IMR-90 (cell line): ENCODE data around the gene C11orf71. TPM values are rescaled to one million over a fixed set of nuclear protein-coding genes. Genes with fewer than 3 reads are reported as not detected.

Experiments used
- ATAC-seq: fragments of 200-7000 bp; cut with Tn5 transposase; 2 replicates; pipeline ENCODE4 v1.9.1; 2020; ENCODE audit warnings: low read depth, mild to moderate bottlenecking, moderate library complexity
- BruUV-seq: library from RNA; stranded (reverse); fragments of 400-500 nt; replicated peaks from 2 replicates; lab custom pipeline; 2021; lab: Mats Ljungman, UMichigan
- CTCF ChIA-PET: fragments of 300-600 bp; formaldehyde crosslinking; extraction: SDS; loops from one replicate; lab custom pipeline; 2021; ENCODE audit warnings: antibody characterized with exemption; lab: Yijun Ruan, JAX
- POLR2A ChIA-PET: fragments of 300-600 bp; sonication (Branson Sonifier 250); formaldehyde crosslinking; loops from one replicate; lab custom pipeline; 2022; ENCODE audit warnings: antibody characterized with exemption; ENCODE audit not compliant: unreplicated experiment; lab: Charles Lee
- DNase-seq: peaks from one replicate; pipeline ENCODE4 v3.0.0; 2013
- H2AFZ ChIP-seq: replicated peaks from 2 replicates; pipeline ENCODE3; 2013; ENCODE audit warnings: low read length, mild to moderate bottlenecking; ENCODE audit not compliant: poor library complexity
- H2AK5ac ChIP-seq: 2 replicates; pipeline ENCODE4 v1.6.1; 2013; ENCODE audit warnings: low read depth, low read length, inconsistent platforms
- H2AK9ac ChIP-seq: replicated peaks from 2 replicates; pipeline ENCODE3; 2013; ENCODE audit warnings: mild to moderate bottlenecking, low read depth, low read length, moderate library complexity; ENCODE audit not compliant: poor library complexity
- H2BK120ac ChIP-seq: 2 replicates; pipeline ENCODE4 v1.6.1; 2013; ENCODE audit warnings: low read depth, low read length, inconsistent platforms
- H2BK15ac ChIP-seq: 3 replicates; pipeline ENCODE4 v1.6.1; 2013; ENCODE audit warnings: low read depth, low read length, inconsistent platforms
- H2BK20ac ChIP-seq: 2 replicates; pipeline ENCODE4 v1.6.1; 2013; ENCODE audit warnings: low read depth, mild to moderate bottlenecking, inconsistent platforms, low read length, moderate library complexity
- H2BK5ac ChIP-seq: 2 replicates; pipeline ENCODE4 v1.6.1; 2013; ENCODE audit warnings: mild to moderate bottlenecking, low read depth, low read length, inconsistent platforms; ENCODE audit not compliant: poor library complexity, severe bottlenecking
- H3K14ac ChIP-seq: replicated peaks from 2 replicates; pipeline ENCODE4 v1.6.1; 2013; ENCODE audit warnings: low read depth, low read length, inconsistent platforms
- H3K18ac ChIP-seq: 2 replicates; pipeline ENCODE4 v1.6.1; 2013; ENCODE audit warnings: low read depth, low read length, control low read depth
- H3K23ac ChIP-seq: 2 replicates; pipeline ENCODE4 v1.6.1; 2013; ENCODE audit warnings: low read depth, low read length, inconsistent platforms
- H3K27ac ChIP-seq: 2 replicates; pipeline ENCODE4 v1.5.1; 2013; ENCODE audit warnings: mild to moderate bottlenecking, control low read depth, low read length; ENCODE audit not compliant: insufficient read depth
- H3K27me3 ChIP-seq: 2 replicates; pipeline ENCODE4 v1.6.1; 2013; ENCODE audit warnings: low read length; ENCODE audit not compliant: control insufficient read depth, insufficient read depth
- H3K36me3 ChIP-seq: 2 replicates; pipeline ENCODE4 v1.6.1; 2013; ENCODE audit warnings: low read length, mixed read lengths; ENCODE audit not compliant: control insufficient read depth, insufficient read depth
- H3K4ac ChIP-seq: 2 replicates; pipeline ENCODE4 v1.6.1; 2013; ENCODE audit warnings: low read depth, low read length, inconsistent platforms
- H3K4me1 ChIP-seq: 2 replicates; pipeline ENCODE4 v1.6.1; 2013; ENCODE audit warnings: low read length, mixed read lengths; ENCODE audit not compliant: control insufficient read depth, insufficient read depth
- H3K4me2 ChIP-seq: 2 replicates; pipeline ENCODE4 v1.6.1; 2013; ENCODE audit warnings: low read depth, mild to moderate bottlenecking, control low read depth, low read length, moderate library complexity
- H3K4me3 ChIP-seq: 2 replicates; pipeline ENCODE4 v1.5.1; 2013; ENCODE audit warnings: low read depth, mild to moderate bottlenecking, control low read depth, low read length, moderate library complexity; ENCODE audit not compliant: insufficient read depth
- H3K56ac ChIP-seq: 2 replicates; pipeline ENCODE4 v1.6.1; 2013; ENCODE audit warnings: low read length, inconsistent platforms; ENCODE audit not compliant: insufficient read depth; ENCODE audit errors: extremely low read depth
- H3K79me1 ChIP-seq, 2 experiments: 2 replicates each; pipeline ENCODE4 v1.6.1; 2013; ENCODE audit warnings: low read length in 2 of 2, inconsistent platforms in 1 of 2, low read depth in 1 of 2
- H3K9ac ChIP-seq: 2 replicates; pipeline ENCODE4 v1.6.1; 2013; ENCODE audit warnings: low read depth, low read length, control low read depth
- H3K9me1 ChIP-seq: 2 replicates; pipeline ENCODE4 v1.6.1; 2013; ENCODE audit warnings: low read length, inconsistent platforms; ENCODE audit not compliant: insufficient read depth
- H3K9me3 ChIP-seq: 2 replicates; pipeline ENCODE4 v1.6.1; 2013; ENCODE audit warnings: low read length; ENCODE audit not compliant: control insufficient read depth, insufficient read depth
- H4K20me1 ChIP-seq: 2 replicates; pipeline ENCODE4 v1.6.1; 2013; ENCODE audit warnings: low read length, inconsistent platforms; ENCODE audit not compliant: insufficient read depth
- H4K5ac ChIP-seq: 2 replicates; pipeline ENCODE4 v1.6.1; 2013; ENCODE audit warnings: mild to moderate bottlenecking, low read depth, low read length, control low read depth
- H4K8ac ChIP-seq, 2 experiments: 2 replicates each; pipeline ENCODE4 v1.6.1; 2013; ENCODE audit warnings: low read depth in 2 of 2, low read length in 2 of 2, control low read depth in 1 of 2, inconsistent platforms in 1 of 2
- H4K91ac ChIP-seq: 2 replicates; pipeline ENCODE4 v1.6.1; 2013; ENCODE audit warnings: low read depth, low read length, inconsistent platforms; ENCODE audit not compliant: insufficient read depth
- BHLHE40 ChIP-seq: fragments of 150-350 bp; IDR thresholded peaks from 2 replicates; pipeline ENCODE4 v1.6.1; 2016; ENCODE audit warnings: mild to moderate bottlenecking, low read depth, low read length
- CEBPB ChIP-seq: IDR thresholded peaks from 2 replicates; pipeline ENCODE4 v1.6.1; 2012; ENCODE audit warnings: low read depth, low read length, improper control_type of control experiment
- CHD1 ChIP-seq: IDR thresholded peaks from 2 replicates; pipeline ENCODE4 v1.6.1; 2012; ENCODE audit warnings: low read depth, low read length, improper control_type of control experiment
- ELK1 ChIP-seq: fragments of 150-350 bp; IDR thresholded peaks from 2 replicates; pipeline ENCODE4 v1.6.1; 2016; ENCODE audit warnings: low read depth, mild to moderate bottlenecking, low read length, moderate library complexity, borderline replicate concordance
- FOS ChIP-seq: fragments of 150-350 bp; IDR thresholded peaks from 2 replicates; pipeline ENCODE4 v1.6.1; 2016; ENCODE audit warnings: low read depth, low read length
- MAFK ChIP-seq: IDR thresholded peaks from 2 replicates; pipeline ENCODE4 v1.6.1; 2012; ENCODE audit warnings: low read depth, low read length, improper control_type of control experiment
- MAZ ChIP-seq: IDR thresholded peaks from 2 replicates; pipeline ENCODE4 v1.6.1; 2012; ENCODE audit warnings: low read depth, mild to moderate bottlenecking, low read length, improper control_type of control experiment, moderate library complexity, borderline replicate concordance
- MXI1 ChIP-seq: IDR thresholded peaks from 2 replicates; pipeline ENCODE4 v1.6.1; 2012; ENCODE audit warnings: low read depth, mild to moderate bottlenecking, low read length, moderate library complexity, borderline replicate concordance
- NFE2L2 ChIP-seq: fragments of 150-350 bp; IDR thresholded peaks from 2 replicates; pipeline ENCODE4 v1.6.1; 2016; ENCODE audit warnings: low read depth, mild to moderate bottlenecking, low read length
- RAD21 ChIP-seq: IDR thresholded peaks from 2 replicates; pipeline ENCODE4 v1.6.1; 2012; ENCODE audit warnings: low read length, improper control_type of control experiment
- RFX5 ChIP-seq: IDR thresholded peaks from 2 replicates; pipeline ENCODE4 v1.8.0; 2012; ENCODE audit warnings: low read depth, mild to moderate bottlenecking, low read length, moderate library complexity
- USF2 ChIP-seq: fragments of 150-350 bp; IDR thresholded peaks from 2 replicates; pipeline ENCODE4 v1.6.1; 2017; ENCODE audit warnings: mild to moderate bottlenecking, antibody characterized with exemption, low read length, low read depth
- WGBS, 2 experiments: methylation state at CpG; one replicate each; pipeline versions ENCODE4 v1.1.5 to v1.1.7; 2013; ENCODE audit warnings: missing lambda C conversion rate in 2 of 2; ENCODE audit not compliant: insufficient read length in 1 of 2; ENCODE audit errors: extremely low coverage in 2 of 2; 5-methylcytosine and 5-hydroxymethylcytosine counted together
- dilution Hi-C: fragments of 300-500 bp; cut with HindIII; formaldehyde crosslinking; loops from one replicate; pipeline ENCODE4 v1.14.3; 2018; ENCODE audit warnings: low sequenced_read_pairs; ENCODE audit not compliant: unreplicated experiment
- in situ Hi-C: fragments of 300-500 bp; cut with MboI; formaldehyde crosslinking; loops from 3 replicates; pipeline ENCODE4 v1.14.3; 2019; ENCODE audit warnings: low sequenced_read_pairs, inconsistent platforms, mixed read lengths
- intact Hi-C: fragments of 100-400 bp; cut with micrococcal nuclease; formaldehyde crosslinking; loops from 2 replicates; pipeline ENCODE4 v1.10.0; 2022
- polyA plus RNA-seq, 3 experiments: library from polyadenylated mRNA; depleted of rRNA; stranded (reverse); fragments of >200 nt; gene quantifications; 2 replicates each; pipeline ENCODE4 v1.2.3, GENCODE V29; 2012; ENCODE audit warnings: low replicate concordance in 1 of 3
- total RNA-seq: library from RNA; depleted of rRNA; stranded (reverse); fragments of >200 nt; gene quantifications from 2 replicates; pipeline ENCODE4 v1.2.3, GENCODE V29; 2012

Gene C11orf71
- total and polyA plus RNA-seq, 2 of the 4 experiments (the other 2 are of a cell fraction): 2.3 to 3.7 TPM

GRCh38 chr11:114439229-114440120 is 39.2 kb upstream of the C11orf71 start, which contains the start of gene REXO2:
REXO2 (plus strand) TSS chr11:114439467; CDS start chr11:114439529, 62 bp downstream.
- POLR2A ChIA-PET: interaction anchor here (0.7 kb wide), 1 partner anchor 27 kb away, joined by 4 read pairs; no protein-coding TSS in a partner anchor
- Histone ChIP-seq H4K5ac (peak within 1 kb of the TSS; percentile 36), H3K36me3 (peaks cover 4% of the 10 kb centered on the region), H3K4ac (peak within 1 kb of the TSS; percentile 91), H3K4me3 (peak within 1 kb of the TSS; percentile 89), H3K4me2 (peak within 1 kb of the TSS; percentile 82), H3K9me1 (peaks cover 7% of the 10 kb centered on the region; the same call in 1 of the 2 replicates), H3K18ac (peak within 1 kb of the TSS; percentile 60), H4K20me1 (peaks cover 8% of the 10 kb centered on the region), H3K9ac (peak within 1 kb of the TSS; percentile 98), H3K4me1 (peaks cover 5% of the 10 kb centered on the region), H3K56ac (peak within 1 kb of the TSS; percentile 89), H2AK5ac (peak within 1 kb of the TSS; percentile 91), H2AFZ (peak within 1 kb of the TSS; percentile 98), H3K23ac (peak within 1 kb of the TSS; percentile 66), H2BK20ac (peak within 1 kb of the TSS; percentile 54; the same call in 1 of the 2 replicates), H2AK9ac (peak within 1 kb of the TSS; percentile 98), H3K14ac (peak within 1 kb of the TSS; percentile 94), H2BK15ac (peak within 1 kb of the TSS; percentile 6; the same call in 1 of the 3 replicates), H4K8ac (peak within 1 kb of the TSS; percentile 21 to 81), H2BK120ac (peak within 1 kb of the TSS; percentile 73), H3K9me3 (no peaks in the 10 kb centered on the region), H4K91ac (peak within 1 kb of the TSS; percentile 86), H3K27ac (peak within 1 kb of the TSS; percentile 90), H3K27me3 (no peaks in the 10 kb centered on the region), H3K79me1 (peaks cover 11 to 43% of the 10 kb centered on the region in 2 experiments; a peak in 2 of 4 replicates), H2BK5ac (peak within 1 kb of the TSS; percentile 89)
- WGBS, 2 experiments: 3% methylated on average over 28 of the region's 64 CpGs; no CpG with 5 or more reads in 1 of the 2 experiments
- BruUV-seq: TSS peak; percentile 64
- intact Hi-C loops (loop anchor here (1.0 to 2.0 kb wide), 3 partner anchors 38 to 159 kb away; no protein-coding TSS in a partner anchor), in situ Hi-C loops (loop anchor here (10.0 kb wide), 1 partner anchor 85 kb away; no protein-coding TSS in a partner anchor), dilution Hi-C loops (no loop called here)
- CTCF ChIA-PET: interaction anchor here (0.7 kb wide), 1 partner anchor 114 kb away, joined by 3 read pairs; no protein-coding TSS in a partner anchor
- ATAC-seq: peak; percentile 93
- peak; percentile 93 for DNase-seq
- no peak; the same call in 1 of the 2 replicates for TF ChIP-seq MAZ
- no peak for TF ChIP-seq NFE2L2
- TF ChIP-seq MXI1: peak; percentile 92; the same call in 1 of the 2 replicates
- no peak for TF ChIP-seq ELK1
- no peak for TF ChIP-seq CEBPB
- TF ChIP-seq USF2: peak; percentile 50; the same call in 1 of the 2 replicates
- TF ChIP-seq RAD21: peak; percentile 37; the same call in 1 of the 2 replicates
- TF ChIP-seq RFX5: no peak
- TF ChIP-seq CHD1: 0 out of 2 replicates have a peak, but pooled peaks have one; percentile 38
- TF ChIP-seq MAFK: no peak
- TF ChIP-seq BHLHE40: peak; percentile 81
- TF ChIP-seq FOS: peak; percentile 31; the same call in 1 of the 2 replicates
